ENCODE results near the gene RPL27.
"Not testable (repeated sequence)": the region's sequence is repeated elsewhere in the genome, so short reads cannot be mapped to it uniquely, and the experiment has no call there.

RPL27 gene

DNA sequence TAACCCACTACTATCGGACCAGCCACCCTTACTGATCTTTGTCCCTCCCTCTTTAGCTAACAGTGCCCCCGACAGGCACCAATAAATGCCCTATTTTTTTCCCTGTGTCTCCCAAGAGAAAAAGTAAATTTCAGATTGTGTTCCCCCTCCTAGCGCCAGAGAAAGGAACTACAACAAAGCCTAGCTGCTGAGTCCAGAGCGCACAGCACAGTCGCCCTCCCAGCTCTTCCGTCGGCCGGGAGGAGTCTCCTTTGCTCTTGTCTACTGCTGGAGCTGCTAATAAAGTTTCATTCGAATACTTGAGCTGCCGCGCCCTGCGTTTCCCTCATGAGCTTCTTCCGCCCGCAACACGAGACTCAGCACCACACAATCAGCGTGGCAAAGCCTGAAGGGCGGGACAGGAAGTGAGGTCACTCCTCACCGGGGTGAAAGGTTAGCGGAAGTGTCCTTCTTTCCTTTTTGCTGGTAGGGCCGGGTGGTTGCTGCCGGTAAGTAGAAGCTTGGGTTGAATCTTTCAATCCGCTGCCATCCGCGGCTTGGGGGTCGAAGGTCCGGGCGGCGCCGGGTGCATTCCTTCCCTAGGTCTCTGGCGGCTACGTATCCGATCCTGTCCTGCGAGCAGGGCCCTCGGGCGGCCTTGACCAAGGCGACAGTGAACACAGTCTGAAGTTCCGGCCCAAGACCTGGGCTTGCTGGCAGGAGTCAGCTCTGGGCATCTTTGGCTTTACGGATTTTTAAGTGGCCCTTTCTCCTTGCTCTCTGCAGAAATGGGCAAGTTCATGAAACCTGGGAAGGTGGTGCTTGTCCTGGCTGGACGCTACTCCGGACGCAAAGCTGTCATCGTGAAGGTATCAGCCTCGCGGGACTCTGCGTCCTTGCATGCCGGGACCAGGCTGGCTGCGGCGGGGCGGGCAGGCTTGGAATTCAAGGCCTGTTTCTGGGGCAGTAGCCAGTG, at the start of gene RPL27:
Gene RPL27, plus strand, starts transcription at position 436 of the 955 bp plus-strand sequence. Its CDS starts 332 bp downstream, at position 768.
- DNase-seq (ENCODE audit: low read depth): peak; percentile 97

DNA sequence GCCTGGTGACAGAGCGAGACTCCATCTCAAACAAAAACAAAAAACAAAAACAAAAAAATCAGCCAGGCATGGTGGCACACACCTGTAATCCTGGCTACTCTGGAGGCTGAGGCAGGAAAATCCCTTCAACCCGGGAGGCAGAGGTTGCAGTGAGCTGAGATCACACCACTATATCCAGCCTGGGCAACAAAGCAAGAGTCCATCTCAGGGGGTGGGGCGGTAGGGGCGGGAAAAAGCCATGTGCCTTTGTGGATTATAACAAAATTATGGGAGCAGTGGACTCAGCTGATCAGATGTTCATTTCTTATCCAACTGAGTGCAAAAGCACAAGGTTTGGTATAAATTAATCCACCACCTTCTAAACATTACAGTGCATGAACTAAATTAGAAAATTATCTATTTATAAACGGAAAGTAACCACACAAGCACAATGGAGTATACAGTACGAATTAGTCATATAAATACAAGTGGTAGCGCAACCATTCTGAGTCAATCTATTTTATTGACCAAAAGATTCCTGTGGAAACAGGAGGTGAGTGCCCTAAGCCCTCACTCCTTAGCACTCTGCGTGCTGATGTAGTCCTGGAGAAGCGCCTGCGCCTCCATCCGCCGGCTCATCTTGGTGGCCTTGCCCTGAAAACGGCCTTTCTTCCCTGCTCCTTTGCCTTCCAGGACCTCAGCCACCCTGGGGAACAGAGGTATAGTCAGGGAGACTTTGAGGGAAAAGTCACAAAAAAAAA, 48.0 kb upstream of the RPL27 start:
- no peak for DNase-seq (ENCODE audit: low read depth)

DNA sequence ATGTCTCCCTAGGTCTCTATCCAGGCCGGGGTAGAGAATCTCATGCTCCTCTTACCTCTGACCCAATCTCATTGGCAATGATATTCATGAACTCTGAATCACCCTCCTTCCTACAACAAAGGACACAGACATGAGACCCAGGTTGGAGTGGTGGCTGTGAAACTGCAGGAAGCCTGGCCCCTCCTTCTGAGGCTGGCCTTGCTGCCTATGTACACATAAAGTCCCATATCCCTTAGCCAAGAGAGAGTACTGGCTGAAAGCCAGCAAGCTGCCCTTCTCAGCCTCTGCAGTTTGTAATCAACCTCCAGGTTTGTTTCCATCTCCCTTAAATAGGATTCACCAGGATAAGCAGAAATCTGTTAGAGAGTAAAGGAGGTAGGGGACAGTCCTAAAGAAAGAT, 44.5 kb upstream of the RPL27 start:
- DNase-seq (ENCODE audit: low read depth): no peak

DNA sequence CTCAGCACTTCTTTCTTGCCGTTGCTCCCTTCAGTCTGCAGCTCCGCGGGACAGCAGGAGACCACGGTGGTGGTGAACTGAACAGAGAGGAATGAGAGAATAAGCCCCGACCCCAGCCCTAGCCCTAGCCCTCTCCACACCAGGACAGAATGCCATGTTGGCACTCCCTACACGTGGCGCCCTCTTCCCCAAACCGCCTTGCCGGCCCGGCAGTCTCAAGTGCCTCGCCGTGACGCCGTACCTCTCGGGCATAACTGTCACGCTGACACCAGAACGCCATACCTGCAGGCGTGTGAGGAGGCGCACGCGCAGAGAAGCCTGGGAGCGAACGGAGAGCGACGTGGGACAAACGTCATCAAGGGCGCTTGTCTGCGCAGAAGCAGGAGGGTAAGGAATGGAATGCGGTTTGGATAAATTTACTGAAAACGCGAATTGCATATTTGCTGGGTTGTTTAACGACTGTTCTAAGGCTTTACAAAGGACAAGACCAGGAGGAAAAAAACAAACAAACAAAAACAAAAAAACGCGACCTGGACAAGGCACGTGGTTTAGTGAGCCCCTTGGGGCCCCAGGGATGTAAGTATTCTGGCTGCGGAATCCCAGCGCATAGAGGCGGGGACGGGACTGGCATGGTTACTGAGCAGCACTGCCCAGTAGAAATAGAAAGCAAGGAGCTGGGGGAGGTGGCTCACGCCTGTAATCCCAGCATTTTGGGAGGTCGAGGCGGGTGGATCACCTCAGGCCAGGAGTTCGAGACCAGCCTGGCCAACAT, 33.9 kb upstream of the RPL27 start, which contains the start of gene AARSD1:
Gene AARSD1, minus strand, starts transcription at position 294 of the 772 bp plus-strand sequence. Its CDS starts 14 bp downstream, at position 280.
- peak; percentile 86 for DNase-seq (ENCODE audit: low read depth)

- DNase-seq (ENCODE audit: low read depth): no peak
Measured at GRCh38 chr17:42967925-42968324, 30.3 kb upstream of the RPL27 start.

DNA sequence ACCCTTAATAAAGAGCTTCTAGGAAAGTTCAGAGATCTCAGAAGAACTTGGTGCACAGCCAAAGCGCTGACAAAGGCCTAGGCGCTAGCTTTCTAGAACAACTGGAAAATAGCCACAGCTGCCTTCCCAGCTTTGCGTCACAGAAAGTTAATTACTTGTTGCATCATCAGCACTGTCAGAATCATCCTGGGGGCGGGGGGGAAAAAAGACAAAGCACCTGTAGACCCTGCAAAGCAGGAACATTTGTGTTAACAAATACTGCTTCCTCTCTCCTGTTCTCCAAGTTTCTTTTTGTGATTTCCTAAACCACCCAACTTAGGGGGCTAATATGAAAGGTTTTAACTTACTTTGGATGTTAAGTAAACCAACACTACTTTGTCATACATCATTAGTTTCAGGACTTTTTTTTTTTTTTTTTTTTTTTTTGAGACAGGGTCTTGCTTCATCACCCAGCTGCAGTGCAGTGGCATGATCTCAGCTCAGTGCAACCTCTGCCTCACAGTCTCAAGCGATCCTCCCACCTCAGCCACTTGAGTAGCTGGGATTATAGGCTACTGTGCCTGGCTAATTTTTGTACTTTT, 29.1 kb upstream of the RPL27 start:
- no peak for DNase-seq (ENCODE audit: low read depth)

GRCh38 chr17:42971589-42971988, 26.6 kb upstream of the RPL27 start:
- DNase-seq (ENCODE audit: low read depth): no peak

DNA sequence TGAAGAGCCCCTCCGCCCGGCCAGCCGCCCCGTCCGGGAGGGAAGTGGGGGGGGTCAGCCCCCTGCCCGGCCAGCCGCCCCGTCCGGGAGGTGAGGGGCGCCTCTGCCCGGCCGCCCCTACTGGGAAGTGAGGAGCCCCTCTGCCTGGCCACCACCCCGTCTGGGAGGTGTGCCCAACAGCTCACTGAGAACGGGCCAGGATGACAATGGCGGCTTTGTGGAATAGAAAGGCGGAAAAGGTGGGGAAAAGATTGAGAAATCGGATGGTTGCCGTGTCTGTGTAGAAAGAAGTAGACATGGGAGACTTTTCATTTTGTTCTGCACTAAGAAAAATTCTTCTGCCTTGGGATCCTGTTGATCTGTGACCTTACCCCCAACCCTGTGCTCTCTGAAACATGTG, 24.9 kb upstream of the RPL27 start:
- DNase-seq (ENCODE audit: low read depth): not testable (repeated sequence)

- DNase-seq (ENCODE audit: low read depth): no peak
Measured at GRCh38 chr17:42975265-42975664, 23.0 kb upstream of the RPL27 start.

DNA sequence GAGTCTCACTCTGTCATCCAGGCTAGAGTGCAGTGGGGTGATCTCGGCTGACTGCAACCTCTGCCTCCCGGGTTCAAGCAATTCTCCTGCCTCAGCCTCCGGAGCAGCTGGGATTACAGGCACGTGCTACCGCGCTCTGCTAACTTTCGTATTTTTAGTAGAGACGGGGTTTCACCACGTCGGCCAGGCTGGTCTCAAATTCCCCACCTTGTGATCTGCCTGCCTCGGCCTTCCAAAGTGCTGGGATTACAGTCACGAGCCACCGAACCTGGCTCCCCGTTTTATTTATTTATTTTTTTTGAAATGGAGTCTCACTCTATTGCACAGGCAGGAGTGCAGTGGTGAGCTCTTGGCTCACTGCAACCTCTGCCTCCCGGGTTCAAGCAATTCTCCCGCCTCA, 22.5 kb upstream of the RPL27 start:
- DNase-seq (ENCODE audit: low read depth): not testable (repeated sequence)

GRCh38 chr17:42979511-42980273, 18.5 kb upstream of the RPL27 start, which contains the start of gene PTGES3L:
PTGES3L (minus strand) TSS chr17:42980080; CDS start chr17:42980053, 27 bp downstream.
- peak; percentile 22 for DNase-seq (ENCODE audit: low read depth)

GRCh38 chr17:42980274-42980765, 17.9 kb upstream of the RPL27 start, which contains the start of gene RUNDC1:
RUNDC1 (plus strand) TSS chr17:42980565; CDS start chr17:42980577, 12 bp downstream.
- peak; percentile 91 for DNase-seq (ENCODE audit: low read depth)

- peak; percentile 55 for DNase-seq (ENCODE audit: low read depth)
Measured at GRCh38 chr17:42980766-42981397, 17.3 kb upstream of the RPL27 start.

DNA sequence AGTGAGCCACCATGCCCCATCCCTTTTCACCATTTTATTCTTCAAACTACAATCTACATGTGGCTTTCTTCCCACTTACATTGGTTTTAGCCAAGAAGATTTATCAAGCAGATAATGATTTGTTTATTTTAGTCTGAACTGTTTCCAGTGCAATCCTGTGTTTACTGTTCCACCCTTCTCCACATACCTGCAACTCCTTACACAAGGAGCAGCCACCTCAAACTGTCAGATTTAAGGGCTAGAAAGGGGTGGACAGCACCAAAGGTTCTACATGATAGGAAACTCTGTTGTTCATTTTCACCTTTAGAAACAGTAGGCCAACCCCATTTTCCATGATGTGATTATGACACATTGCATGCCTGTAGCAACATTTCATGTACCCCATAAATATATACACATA, 16.0 kb upstream of the RPL27 start:
- DNase-seq (ENCODE audit: low read depth): no peak

- DNase-seq (ENCODE audit: low read depth): no peak
Measured at GRCh38 chr17:42985225-42985624, 13.0 kb upstream of the RPL27 start.

DNA sequence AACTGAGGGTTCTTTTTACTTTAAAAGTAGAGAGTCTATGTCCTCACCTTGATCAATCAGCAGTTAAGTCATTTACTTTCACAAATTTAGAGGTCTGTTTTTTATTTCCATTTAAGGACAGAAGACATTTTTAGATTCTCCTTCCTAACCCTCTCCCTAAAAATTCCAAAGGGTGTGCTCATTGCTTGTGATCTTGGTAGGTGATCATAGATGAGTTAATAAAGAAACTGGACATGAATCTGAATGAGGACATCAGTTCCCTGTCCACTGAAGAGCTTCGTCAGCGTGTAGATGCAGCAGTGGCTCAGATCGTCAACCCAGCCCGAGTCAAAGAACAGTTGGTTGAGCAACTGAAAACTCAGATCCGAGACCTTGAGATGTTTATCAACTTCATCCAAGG, 9.1 kb upstream of the RPL27 start:
- DNase-seq (ENCODE audit: low read depth): no peak

DNA sequence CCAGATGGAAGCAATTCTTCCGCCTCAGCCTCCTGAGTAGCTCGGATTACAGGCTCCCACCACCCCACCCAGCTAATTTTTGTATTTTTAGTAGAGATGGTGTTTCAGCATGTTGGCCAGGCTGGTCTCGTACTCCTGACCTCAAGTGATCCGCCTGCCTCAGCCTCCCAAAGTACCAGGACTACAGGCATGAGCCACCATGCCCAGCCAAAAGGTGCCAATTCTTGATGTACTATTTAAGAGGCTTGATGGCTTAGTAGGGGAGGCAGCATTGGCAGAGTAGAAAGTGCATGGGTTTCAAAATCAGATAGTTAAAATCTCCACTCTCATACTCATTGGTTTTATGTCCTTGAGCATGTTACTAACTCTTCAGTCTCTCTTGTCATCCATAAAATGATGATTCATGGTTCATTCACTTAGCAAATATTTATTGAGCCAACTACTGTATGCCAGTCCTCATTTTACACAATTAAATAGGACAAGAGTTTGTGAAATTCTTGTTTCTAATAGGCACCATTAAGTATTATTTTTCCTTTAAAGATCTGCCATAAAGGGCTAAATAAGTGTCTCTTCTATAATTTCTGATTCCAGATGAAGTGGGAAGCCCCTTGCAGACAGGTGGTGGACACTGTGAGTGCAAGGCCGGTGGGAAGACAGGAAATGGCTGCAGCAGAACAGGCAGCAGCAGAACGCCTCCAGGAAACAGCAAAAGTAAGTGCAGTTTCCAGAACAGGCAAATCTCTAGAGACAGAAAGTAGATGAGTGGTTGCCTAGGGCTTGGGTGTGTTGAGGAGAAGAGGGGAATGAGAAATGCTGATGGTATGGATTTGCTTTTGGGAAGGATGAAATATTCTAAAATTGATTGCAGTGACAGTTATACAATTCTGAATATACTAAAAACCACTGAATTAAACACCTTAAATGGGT, 8.2 kb upstream of the RPL27 start:
- DNase-seq (ENCODE audit: low read depth): no peak

GRCh38 chr17:42991471-42991870, 6.7 kb upstream of the RPL27 start:
- DNase-seq (ENCODE audit: low read depth): no peak

DNA sequence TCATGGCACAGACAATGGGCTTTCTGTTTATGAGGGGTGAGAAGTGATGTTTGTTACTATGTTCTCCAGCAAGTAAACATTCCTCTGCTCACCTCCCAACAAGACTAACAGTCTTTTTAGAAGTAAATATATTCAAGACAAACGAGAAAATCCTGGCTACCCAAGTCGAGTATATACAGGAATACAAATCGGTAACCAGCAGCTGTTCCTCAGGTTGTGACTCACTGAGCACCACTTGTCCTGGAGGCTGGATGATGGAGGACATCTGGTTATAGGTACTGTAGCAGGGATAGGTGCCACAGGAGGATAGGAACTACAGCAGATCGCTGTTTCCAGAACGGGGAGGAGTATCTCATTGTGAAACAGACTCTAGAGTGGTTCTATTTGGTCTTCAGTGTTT, 5.3 kb upstream of the RPL27 start:
- DNase-seq (ENCODE audit: low read depth): no peak
